Islet precursor cell (in vitro differentiated cells): ENCODE results near the gene ATP23.
A peak's percentile ranks its signal among the peaks of the same experiment; 100 is the strongest.

Experiments used
- DNase-seq: peaks from one replicate; pipeline ENCODE4 v3.0.0-alpha.2; 2018

ATP23 gene

DNA sequence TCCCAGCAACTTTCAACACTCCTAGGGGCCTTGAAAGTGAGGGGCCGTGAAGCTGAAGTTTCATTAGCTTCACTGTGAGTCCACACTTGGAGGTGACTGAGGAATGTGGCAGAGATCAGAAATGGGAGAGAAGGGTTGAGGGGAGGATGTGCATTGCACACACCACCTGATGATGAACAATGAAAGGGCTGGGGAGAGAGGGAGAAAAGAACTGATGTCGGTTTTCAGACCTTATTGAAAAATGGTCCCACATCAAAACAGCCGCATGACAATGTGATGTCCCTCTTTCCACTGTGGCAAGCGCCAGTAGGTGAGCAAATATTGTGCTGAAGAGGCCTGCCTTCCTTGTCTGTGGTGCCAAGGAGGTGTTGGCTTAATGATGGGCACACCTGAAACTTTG, 32.3 kb upstream of the ATP23 start:
- no peak for DNase-seq

DNA sequence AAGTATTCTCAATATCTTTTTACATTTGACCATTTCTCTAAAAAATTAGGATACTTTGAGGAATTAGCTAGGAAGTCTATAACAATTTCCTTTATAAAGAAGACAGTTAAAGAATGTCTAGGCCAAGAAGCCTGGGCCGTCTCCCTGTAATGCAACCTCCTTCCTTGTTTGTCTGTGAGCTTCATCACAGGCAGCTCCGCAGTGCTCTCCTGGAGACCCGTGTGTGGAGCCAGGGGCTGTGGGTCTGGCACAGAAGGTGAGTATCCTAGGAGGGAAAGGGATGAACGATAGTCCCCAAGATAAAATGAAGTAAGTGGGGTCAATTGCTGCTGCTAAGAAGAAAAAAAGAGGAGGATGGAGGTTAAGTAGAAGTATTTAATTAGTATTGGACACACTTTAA, 31.8 kb upstream of the ATP23 start:
- DNase-seq, result peak; percentile 49

DNA sequence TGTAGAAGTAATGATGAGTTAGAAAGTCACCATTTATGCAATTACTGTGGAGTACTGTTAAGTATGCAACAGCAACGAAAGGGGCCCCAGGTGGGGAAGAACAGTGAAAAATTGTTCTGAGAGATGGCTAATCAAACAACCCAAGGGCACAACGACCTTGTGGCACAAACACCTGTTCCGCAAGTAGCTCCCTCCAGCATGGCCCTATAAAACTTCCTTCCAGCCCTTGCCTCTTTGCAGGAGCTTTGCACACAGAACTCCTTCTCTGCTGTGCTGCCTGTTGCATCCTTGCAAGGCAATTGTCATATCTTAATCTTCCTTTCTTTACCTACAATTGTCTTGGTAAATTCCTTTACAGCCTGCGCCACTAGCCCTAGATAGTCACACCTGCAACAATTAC, 23.2 kb upstream of the ATP23 start:
- DNase-seq, result peak; percentile 29

DNA sequence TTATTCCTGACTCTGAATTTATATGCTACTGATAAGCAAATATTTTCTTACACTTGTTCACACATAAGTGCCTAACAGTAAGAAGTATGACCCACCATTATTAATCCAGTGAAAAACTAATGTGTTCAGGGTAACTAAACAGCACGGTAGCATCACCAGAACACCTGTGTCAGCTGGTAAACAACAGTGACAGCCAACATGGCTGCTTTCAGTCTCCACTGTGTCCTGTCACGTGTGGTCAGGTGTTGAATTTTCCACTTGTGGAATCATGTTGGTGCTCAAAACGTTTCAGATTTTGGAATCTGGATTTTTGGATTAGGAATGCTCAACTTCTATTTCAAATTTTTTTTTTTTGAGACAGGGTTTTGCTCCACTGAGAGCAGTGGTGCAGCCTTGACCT, 14.3 kb upstream of the ATP23 start:
- DNase-seq, result peak; percentile 2

DNA sequence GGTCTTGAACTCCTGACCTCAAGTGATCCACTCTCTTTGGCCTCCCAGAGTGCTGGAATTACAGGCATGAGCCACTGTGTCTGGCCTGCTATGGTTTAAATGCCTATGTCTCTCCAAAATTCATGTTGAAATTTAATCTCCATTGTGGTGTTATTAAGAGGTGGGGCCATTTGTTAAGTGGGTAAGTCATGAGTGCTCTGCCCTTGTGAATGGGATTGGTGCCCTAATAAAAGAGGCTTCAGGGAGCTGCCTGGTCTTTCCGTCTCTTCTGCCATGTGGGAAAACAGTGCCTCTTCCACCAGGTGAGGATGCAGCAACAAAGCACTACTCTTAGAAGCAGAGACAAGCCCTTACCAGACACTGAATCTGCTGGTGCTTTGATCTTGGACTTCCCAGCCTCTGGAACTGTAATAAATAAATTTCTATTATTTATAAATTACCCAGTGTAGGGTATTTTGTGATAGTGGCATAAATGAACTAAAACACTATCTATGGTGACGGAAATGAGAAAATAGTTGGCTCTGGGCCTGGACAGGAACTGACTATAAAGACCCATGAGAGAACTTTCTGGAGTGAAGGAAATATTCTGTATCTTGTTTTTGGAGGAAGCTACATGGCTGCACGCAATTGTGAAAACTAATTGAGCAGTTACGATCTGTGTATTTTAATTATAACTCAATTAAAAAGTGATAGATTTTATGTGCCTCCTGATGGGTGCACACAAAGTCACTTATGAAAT, 12.1 kb upstream of the ATP23 start:
- no peak for DNase-seq

DNA sequence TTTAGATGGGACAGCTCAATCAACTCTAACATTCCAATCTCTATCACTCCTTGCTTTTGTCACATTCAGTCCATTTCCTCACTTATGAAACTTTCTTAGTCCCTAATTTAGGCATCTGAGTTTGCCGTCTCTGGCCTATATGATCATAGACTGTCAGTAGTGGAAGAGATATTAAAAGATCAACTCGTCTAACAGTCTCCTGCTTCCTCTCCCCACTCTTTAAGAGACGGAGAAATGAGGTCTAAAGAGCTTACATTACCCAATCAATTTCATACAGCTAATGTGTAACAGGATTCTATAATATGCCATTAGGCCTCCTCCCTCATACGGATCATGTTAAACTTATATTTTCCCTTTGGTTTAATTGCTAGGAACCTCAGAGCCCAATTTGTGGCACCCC, 6.5 kb upstream of the ATP23 start:
- DNase-seq, result no peak

DNA sequence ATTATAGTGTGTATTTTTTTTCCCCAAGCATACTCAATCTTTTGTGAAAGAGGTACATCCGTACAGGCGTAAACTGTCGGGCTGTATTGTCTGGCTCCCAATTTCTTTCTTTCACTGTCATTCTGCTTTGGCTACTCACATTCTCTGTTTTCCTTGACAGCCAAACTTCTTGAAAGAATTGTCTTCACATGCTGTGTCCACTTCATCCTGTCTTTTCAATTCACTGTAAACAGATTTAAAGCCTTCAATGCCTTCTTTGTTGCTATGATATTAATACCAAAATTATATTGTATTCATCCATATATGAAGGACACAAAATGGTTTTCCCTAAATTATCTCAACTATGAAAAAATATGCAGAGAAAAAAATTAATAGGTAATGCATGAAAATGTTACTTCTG, 6.0 kb upstream of the ATP23 start:
- DNase-seq, result no peak

DNA sequence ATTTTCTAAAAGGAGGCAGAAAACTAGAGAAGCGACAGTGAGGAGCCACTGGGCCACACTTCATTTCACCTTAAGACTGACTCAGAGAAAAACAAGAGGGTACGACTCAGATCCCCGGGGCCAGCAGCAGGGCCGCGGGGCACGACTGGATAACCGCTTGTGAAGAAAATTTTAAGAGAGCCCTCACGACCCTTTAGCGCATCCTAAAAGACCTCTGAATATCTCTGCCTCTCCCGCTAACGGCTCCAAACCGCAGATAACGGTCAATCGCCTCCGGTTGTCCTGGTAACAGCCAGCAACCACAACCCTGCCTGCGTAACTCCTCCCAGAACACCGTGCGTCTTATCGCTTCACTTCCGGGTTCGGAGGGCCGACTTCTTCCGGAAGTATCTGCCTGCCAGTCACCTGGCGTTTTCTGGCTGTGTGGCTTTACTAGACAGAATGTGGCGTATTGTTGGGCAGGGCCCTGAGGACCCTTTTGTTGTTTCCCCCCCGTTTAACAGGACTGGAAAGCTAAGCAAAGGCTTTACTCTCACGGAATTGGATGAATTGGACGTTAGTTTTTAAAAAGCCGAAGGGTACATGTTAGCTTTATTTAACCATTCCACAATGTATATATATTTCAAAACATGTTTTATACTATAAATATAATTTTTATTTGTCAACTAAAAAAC, 5.4 kb upstream of the ATP23 start:
- DNase-seq, result peak; percentile 98

DNA sequence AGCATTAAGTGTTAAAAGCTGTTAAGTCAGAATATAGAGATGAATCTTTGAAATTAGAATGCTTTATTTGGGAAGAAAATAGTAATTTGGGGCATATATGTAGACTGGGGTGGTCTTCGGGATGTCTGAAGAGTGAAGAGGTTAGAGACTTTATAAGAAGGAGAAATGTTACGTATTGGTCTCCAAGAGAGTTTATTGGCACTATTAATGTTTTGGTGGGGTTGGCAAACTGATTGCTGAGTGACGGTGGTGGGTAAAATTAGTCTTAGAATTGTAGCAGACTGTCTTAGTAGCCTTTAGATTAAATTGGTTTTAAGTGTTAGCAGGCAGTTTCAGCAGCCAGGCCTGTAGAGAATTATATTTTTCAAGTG, 4.9 kb upstream of the ATP23 start:
- no peak for DNase-seq

DNA sequence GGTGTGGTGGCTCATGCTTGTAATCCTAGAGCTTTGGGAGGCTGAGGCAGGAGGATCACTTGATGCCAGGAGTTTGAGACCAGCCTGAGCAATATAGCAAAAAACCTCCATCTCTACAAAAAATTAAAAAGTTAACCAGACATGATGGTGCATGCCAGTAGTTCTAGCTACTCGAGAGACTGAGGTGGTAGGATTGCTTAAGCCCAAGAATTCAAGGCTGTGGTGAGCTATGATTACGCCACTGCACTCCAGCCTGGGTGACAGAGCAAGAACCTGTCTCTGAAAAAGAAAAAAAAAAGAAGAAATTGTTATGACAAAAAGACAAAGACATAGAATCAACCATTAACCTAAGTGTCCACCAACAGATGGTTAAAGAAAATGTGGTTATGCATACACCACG, 2.1 kb upstream of the ATP23 start:
- DNase-seq, result no peak

DNA sequence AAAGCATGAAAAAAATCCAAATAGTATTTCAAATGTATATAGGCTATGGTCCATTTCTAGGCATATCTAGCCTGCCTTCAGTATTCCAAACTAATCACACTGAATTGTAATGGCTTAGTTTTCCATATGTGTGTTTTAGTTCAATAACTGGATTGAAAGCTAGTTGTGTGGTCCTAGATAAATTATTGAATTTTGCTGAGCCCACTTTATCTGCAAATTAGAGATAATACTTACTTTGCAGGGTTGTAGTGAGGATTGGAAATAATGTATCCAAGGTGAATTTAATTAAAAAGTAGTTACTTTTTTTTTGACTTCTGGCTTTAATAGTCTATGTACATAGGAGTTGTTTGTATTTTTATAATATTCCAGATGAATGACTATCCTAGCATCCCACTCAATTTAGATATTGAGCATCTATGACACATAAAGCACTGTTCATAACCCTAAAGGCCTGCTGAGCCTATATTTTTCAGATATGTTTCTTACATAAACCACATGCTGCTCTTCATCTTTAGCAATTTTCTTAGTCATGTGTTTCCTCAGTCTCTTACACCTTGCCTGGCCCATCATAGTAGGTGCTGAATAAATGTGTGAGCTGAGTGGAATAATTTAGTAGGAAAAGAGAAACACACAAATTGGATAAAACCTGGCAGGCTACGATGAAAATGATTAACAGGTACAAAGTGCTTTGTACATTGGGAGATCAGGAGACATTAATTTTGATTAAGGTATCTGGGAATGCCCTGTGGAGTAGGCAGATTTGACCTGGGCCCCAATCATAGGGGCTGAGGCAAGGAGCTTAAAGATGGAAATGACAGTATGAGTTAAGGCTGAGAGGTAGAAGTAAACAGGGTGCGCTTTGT, 1.1 kb upstream of the ATP23 start:
- DNase-seq, result no peak

DNA sequence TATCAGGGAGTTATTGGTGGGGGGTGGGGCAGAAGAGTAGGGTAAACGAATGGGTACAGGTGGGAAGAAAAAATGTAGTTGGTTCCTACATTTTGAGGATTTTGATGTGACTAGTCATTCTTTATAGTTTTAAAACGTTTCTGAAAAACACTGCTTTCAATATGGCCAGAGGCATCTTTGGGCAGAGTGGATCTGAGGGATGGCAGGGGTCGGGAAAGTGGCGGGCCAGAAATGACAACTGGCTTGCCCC, 527 bp upstream of the ATP23 start:
- no peak for DNase-seq

DNA sequence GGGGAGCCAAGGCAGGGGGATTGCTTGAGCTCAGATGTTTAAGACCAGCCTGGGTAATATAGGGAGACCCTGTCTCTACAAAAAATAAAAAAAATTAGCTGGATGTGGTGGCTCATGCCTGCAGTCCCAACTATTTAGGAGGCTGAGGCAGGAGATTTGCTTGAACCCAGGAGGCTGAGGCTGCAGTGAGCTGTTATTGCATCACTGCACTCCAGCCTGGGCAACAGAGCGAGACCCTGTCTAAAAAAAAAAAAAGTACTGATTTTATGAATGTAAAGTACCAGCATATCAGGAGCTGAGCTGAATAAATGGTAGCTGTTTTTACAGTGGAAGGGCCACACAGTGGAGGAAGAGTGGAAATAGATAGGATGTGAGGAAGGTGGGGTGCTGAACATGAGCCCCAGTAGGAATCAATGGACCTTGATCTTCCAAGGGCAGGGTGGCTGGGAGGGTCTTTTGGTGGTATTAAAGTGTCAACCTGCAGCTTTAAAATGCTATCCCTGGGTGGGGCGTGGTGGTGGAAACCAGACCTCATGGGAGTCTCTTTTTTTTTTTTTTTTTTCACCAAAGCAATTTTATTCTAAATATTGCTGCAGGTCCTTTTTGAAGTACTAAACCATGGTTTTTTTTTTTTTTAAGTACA, 2.2 kb downstream of the ATP23 start:
- no peak for DNase-seq

DNA sequence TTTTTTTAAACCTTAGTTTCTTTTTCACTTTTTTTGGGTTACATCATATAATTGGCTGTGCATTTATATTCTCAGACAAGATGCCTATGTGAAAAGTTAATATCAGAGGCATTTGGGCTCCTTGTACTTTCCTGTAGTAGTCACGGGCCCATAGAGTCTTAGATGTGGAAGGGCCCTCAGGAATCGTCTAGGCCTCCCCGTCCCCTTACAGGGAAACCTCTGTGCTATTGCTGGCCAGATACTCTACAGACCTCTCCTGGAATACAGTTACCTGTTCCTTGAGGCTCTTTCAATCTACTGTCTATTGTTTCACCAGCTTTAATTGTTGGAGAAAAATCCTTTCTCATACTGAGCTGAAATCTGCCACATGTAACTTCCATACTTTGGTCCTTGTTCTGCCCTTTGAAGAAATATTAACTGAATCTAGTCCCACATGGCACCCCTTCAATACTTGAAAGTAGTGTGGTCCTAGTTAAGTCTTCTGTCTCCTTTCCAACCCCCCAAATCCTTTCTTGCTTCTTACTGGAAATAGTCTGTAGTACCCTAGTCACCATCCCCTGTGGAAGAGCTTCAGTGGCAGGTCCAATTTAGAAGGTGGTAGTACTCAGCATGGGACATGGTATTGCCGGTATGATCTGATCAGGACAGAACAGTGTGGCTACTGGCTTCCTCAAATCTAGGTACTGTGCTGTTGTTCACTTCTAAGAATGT, 3.1 kb downstream of the ATP23 start:
- no peak for DNase-seq

DNA sequence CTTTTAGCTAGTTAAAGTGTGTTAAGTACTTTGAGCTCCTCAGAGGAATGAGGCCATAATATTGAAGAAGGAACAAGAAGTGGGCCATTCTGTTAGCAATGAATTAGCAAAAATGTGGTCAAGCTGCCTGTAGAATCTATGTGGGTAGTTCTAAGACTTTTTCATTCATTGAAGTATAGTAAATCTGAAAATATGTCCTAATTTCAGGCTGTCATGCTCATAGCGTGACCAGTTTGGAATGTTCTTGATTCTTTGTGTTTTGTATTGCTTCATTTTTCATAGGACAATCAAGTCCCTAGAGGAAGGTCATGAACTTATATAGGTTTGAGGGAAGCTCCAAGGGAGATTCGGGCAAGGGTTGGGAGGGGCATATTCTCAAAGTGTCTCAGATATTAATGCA, 11.4 kb downstream of the ATP23 start:
- no peak for DNase-seq

DNA sequence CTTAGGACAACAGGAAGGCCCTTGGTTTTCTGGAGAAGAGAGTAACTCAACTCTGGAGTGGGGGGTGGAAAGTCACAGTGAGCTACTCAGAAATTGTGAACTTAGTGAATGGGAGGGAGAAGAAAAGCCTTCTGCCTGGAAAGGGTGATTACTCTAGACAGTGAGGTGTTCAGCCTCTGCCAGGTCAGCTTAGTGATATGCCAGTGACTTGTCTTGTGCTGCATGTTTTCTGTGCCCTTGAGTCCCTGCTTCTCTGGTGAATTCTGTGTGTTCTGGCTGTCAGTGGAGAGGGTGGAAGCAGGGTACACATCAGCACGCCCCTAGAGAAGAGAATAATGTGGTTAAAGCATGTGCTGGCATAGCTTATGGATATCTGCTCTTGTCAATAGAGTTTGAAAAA, 13.4 kb downstream of the ATP23 start:
- no peak for DNase-seq

DNA sequence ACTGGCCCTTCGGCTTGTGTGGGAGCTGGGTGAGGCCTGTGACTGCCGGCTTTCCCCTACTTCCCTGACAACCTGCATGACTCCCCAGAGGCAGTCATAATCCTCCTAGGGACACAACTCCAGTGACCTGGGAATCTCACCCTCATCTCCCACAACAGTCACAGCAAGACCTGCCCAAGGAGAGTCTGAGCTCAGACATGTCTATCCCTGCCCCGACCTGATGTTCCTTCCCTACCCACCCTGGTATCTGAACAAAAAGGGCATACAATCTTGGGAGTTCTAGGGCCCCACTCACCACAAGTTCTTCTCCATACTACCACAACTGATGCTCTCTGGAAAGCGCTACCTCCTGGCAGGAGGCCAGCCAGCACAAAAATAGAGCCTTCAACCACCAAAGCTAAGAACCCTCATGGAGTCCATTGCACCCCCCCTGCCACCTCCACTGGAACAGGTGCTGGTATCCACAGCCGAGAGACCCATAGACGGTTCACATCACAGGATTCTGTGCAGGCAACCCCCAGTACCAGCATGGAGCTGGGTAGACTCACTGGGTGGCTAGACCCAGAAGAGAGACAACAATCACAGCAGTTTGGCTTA, 16.8 kb downstream of the ATP23 start:
- DNase-seq, result no peak

DNA sequence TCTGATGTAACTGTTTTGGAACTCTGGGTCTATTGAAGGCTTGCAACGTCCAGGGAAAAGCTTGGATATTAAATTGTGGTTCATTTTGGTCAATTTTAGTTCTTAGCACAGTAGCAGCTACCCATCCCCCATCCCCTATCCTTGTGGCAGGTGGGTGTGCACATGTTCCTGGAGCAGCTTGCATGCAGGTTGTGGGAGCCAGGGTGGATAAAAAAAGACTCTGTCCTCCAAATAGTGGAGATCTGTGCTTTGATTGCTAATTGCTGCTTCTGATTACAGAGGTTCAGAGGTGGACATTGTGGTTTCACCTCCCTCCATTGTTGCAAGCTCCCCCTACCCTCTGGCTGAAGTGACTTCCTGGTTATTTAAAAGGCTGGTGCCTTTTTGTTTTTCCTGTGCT, 23.1 kb downstream of the ATP23 start:
- no peak for DNase-seq

DNA sequence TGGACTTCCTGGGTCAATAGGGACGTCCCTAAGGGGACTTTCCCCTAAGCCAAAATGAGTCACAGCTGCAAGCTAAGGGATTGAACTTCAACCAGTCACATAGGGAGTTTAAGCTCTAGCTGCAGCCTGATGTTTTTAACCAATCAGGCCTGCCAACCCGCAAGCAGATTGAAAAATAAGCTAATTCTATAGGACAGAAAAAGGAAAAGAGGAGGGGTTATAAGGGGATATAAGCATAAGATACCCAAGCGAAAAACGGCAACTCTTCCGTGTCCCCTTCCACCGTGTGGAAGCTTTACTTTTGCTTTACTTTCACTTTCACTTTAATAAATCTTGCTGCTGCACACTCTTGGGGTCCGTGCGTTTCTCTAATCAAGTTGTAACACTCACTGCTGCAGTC, 24.4 kb downstream of the ATP23 start:
- no peak for DNase-seq

DNA sequence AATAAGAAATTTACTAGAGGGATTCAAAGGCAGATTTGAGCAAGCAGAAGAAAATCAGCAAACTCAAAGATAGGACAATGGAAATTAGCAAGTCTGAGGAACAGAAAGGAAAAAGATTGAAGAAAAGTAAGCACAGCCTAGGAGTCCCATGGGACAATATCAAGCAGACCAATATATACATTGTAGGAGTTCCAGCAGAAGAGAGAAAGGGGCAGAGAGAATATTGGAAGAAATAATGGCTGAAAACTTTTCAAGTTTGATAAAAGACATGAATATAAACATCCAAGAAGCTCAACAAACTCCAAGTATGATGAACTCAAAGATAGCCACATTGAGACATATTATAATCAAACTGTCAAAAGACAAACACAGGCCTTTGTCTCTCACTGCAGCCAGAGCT, 25.2 kb downstream of the ATP23 start:
- no peak for DNase-seq

DNA sequence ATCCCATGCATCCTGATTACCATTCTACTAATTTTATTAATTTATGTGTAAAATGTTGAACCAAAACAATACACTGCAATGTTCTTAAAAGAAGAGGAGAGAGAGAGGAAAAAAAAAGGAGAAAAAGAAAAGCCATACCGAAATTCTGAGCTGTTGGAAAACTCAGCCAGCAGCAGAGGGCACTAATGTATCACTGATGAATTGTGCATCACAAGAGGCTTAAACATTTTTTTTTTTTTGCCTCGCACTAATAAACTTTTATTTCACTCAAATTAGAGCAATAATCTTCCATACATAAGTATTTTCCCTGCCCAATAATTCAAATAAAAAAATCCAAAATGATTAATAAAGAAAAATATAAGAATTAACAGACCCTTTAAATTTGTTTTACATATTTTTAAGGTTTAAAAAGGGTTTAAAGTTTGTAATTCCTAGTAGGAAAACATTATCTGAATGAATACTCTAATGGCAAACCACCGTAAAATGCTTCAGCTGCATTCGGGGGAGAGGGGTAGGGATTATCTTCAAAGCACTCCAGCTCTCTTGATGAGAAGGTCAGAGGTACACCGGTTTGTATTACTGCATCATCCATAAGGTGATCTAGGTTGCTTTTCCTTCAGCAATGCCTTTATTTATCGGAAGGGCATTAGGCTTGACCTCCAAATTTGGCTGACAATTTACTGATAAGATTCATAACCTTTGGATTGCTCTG, 41.9 kb downstream of the ATP23 start:
- no peak for DNase-seq

DNA sequence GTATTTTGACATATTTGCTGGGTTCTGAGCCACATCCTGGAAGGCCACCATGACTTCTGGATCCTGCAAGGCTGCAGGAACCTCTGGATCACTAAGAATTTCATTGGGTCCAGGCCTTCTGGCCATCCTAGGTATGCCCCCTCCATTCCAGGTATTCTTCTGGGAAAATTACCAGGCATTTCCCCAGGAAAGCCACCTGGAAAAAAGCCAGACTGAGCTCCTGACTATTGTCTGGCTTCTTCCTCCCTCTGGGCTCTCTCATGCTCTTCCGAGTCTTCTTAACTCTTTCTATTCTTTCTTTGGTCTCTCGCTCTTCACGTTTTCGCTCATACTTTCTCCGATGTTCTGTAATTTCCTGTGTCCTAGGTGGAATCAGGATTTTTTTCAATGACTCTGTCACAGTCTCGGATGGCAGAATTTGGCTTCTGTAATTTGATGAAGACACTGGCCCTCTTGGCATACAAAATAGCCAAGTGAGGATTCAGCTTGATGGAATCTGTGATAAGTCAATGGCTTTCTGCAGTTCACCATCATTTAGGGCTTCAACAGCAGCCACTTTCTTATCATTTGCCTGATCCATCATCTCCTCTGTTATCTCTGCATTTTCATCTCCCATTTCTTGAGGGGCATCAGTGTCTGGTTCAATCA, 42.6 kb downstream of the ATP23 start:
- DNase-seq, result no peak
